Suprapubic skin (tissue), 4 donors: ENCODE data around the gene PLA2G4E.

Experiments
- CTCF ChIP-seq, 2 donors: fragments of 200-600 bp in 1 of 2; fragments of 450-650 bp in 1 of 2; sonication (generic) in 1 of 2; IDR thresholded peaks; one replicate each; pipeline ENCODE4 v1.5.1; 2016 to 2019; ENCODE audit warnings: antibody characterized with exemption in 2 of 2, mild to moderate bottlenecking in 1 of 2, moderate library complexity in 1 of 2
- EP300 ChIP-seq: sonication (generic); formaldehyde crosslinking; IDR thresholded peaks from one replicate; pipeline ENCODE4 v1.6.1; 2017; ENCODE audit warnings: antibody characterized with exemption
- POLR2A ChIP-seq, 2 donors: fragments of 450-650 bp; IDR thresholded peaks; one replicate each; pipeline ENCODE4 v1.6.1; 2017; ENCODE audit warnings: antibody characterized with exemption in 2 of 2, mild to moderate bottlenecking in 2 of 2, moderate library complexity in 2 of 2
- POLR2AphosphoS5 ChIP-seq, 3 donors: sonication (generic); formaldehyde crosslinking; IDR thresholded peaks; one replicate each; pipeline ENCODE4 v1.6.1; 2017; ENCODE audit warnings: antibody characterized with exemption in 3 of 3

- no peak for TF ChIP-seq CTCF (IDR thresholded peaks at IDR 0.05)
- TF ChIP-seq POLR2A (IDR thresholded peaks at IDR 0.05), result no peak
- no peak for TF ChIP-seq EP300
- TF ChIP-seq POLR2AphosphoS5 (IDR thresholded peaks at IDR 0.05), result no peak
Observed at GRCh38 chr15:41961595-41962202, 59.1 kb downstream of the PLA2G4E start.
